HG02870 (cell line): ENCODE data around the gene FREM1.
"Not testable (repeated sequence)": the region's sequence is repeated elsewhere in the genome, so short reads cannot be mapped to it uniquely, and the experiment has no call there.

ENCODE experiments used
- ATAC-seq: cut with Tn5 transposase; IDR thresholded peaks from one replicate; pipeline ENCODE4 v1.9.1; 2021; ENCODE audit warnings: mild to moderate bottlenecking, moderate library complexity; ENCODE audit not compliant: unreplicated experiment

FREM1 gene

DNA sequence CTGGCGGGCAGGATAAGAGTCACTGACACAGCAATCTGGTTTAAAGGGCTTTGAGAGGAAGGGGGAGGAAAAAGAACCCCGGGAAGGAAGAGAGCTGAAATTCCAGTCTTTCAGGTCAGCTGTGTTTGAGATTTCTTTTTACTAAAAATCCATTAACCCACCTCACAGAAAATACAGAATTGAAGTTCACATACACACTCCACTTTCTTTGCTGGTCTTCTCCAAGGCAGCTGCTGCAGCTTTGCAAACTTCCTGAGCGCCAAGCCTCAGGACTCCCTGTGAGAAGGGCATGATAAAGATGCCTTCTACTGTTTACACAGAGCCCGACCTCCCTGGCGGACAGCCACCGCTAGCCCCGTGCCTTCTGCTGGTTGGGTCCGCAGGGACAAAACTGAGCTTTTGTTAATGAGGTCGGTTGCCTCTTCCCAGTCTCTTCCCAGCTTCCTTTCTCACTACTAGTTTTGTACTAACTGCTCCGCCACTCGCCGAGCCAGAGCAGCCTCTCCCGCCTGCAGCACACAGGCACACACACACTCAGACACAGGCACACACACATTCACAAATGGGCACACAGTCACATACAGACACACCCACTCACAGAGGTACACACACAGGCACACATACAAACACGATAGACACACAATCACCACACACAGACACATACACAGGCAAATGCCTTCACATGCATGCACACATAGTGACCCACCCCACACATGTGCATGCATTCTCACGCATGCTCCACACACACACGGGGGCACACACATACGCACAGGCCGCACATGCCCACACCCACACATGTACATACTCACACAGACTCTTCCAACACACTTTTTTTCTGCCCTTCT lies at the start of gene FREM1:
FREM1 (minus strand) TSS at position 468 of the 845 bp plus-strand sequence. CDS start 41,451 bp downstream, outside the sequence.
- no peak for ATAC-seq

DNA sequence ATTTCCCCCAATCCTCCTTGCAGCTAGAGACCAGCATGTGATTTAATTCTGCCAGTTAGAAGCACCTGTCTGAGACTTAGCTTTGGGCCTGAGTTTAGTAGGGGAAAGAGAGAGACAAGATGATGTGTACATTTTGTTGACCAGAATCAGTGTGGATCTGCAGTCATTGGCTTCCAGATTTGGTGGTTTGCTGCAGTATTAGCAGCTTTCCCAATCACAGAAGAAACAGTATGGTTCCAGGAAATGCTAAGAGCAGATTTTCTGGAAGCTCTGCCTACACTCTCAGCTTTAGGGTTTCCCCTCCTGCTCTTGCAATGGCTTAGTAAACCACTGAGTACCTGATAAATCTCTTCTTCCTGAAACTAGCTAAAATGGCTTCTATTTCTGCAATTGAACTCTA lies 48.8 kb upstream of the FREM1 start:
- ATAC-seq: no peak

DNA sequence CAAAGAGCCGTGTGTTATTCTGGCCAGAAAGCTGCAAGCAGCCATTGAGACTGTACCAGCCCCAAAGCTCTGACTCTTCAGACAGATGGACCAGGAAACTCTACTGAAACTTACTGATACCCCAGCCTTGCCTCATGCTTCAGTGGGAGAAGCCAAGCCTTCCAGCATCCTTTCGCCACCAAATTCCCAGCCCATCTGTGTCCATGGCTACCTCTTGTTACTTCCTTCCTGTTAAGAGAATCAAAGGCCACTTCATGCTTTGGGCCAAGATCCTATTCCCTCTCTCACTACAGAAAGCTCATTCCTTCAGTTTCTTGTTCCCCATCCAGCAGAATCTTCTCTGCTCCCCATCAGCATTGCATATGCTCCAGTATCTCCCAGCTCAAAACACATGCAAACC lies 46.9 kb upstream of the FREM1 start:
- ATAC-seq: no peak

DNA sequence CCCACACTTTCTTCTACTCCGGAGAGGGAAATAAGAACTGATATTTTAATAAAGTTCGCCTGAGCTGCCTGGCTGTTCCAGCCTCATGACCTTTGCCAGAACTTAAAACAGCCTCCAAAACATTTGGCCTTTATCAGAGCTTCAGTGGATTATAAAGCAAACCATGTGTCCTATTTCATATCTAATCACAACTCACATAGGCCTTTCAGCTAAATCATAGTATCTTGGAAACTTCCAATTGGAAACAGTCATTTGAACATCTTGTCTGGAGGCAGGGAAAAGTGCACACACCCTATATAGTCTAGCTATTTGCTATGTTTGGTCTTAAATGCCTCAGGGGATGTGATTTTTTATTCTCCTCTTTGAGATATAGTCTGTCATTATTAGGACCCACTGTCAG lies 46.0 kb upstream of the FREM1 start:
- ATAC-seq: no peak

DNA sequence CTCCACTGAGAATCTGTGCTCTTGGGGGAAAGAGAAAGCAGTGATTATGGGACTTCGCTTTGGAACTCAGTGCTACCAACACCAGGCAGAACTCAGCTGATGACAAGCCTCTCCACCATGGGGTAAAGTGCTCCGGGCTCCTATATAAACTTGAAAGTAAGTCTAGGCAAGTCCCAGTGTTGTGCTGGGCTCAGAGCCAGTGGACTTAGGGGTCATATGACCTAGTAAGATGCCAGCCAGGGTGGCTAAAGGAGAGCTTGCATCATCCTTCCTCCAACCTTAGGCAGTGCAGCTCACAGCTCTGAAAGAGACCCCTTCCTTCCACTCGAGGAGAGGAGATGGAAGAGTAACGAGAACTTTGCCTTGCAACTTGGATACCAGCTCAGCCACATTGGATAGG lies 35.1 kb upstream of the FREM1 start:
- ATAC-seq: no peak

- no peak for ATAC-seq
These were observed 31.5 kb upstream of the FREM1 start for GRCh38 chr9:14941501-14942405.

GRCh38 chr9:14939378-14939777 lies 29.1 kb upstream of the FREM1 start:
- no peak for ATAC-seq

GRCh38 chr9:14937216-14937615 lies 27.0 kb upstream of the FREM1 start:
- no peak for ATAC-seq

- no peak for ATAC-seq
These were observed 26.3 kb upstream of the FREM1 start for GRCh38 chr9:14936491-14936890.

DNA sequence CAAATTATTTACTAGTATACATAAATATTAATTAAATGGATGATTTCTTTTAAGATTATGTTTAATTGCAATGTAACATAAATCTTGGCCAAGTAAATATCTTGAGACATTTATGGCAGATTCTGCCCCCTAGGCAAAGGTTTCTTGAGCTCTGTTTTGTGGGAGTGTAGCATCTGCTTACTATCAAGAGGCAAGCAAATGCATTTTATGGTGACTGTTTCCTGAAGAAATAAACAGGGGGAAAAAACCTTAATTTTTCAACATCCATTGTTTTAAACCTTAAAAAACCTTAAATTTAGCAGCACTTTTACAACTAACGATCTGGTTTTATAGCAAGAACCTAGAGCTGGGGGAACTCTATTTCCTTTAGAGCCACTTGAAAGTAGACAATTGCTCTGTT lies 25.7 kb upstream of the FREM1 start:
- no peak for ATAC-seq

- no peak for ATAC-seq
These were observed 25.0 kb upstream of the FREM1 start for GRCh38 chr9:14935106-14935751.

DNA sequence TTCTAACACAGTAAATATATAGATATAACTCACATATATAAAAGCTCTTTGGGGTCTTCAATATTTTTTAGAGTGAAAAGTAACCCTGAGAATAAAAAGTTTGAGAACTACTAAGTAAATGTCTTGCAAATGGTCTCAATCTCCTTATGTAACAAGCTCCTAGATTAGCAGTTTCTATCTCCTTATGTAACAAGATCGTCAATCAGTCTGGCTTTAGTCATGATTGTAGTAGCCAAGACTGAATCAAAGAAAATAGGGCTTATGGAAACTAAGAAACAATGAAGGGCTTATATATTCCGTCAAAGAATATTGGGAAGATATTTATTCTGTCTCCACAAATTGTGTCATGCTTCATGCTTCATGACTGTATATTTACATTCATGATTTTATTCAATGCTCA lies 22.4 kb upstream of the FREM1 start:
- no peak for ATAC-seq

DNA sequence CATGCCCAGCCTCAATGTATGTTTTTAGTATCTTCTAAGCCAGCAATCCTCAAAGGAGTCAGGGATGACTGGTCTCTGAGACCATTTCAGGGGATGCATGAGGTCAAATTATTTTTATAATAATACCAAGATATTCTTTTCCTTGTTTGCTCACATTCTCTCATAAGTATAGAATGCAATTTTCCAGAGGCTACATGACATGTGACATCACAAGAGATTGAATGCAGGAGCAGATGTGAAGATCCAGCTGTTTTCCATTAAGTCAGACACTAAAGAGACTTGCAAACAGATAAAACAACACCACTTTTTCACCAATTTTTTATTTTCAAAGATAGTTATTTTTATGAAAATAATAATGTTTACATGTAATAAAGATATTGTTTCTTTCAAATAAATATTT lies 22.0 kb upstream of the FREM1 start:
- ATAC-seq: no peak

- no peak for ATAC-seq
These were observed 16.9 kb upstream of the FREM1 start for GRCh38 chr9:14926941-14927624.

DNA sequence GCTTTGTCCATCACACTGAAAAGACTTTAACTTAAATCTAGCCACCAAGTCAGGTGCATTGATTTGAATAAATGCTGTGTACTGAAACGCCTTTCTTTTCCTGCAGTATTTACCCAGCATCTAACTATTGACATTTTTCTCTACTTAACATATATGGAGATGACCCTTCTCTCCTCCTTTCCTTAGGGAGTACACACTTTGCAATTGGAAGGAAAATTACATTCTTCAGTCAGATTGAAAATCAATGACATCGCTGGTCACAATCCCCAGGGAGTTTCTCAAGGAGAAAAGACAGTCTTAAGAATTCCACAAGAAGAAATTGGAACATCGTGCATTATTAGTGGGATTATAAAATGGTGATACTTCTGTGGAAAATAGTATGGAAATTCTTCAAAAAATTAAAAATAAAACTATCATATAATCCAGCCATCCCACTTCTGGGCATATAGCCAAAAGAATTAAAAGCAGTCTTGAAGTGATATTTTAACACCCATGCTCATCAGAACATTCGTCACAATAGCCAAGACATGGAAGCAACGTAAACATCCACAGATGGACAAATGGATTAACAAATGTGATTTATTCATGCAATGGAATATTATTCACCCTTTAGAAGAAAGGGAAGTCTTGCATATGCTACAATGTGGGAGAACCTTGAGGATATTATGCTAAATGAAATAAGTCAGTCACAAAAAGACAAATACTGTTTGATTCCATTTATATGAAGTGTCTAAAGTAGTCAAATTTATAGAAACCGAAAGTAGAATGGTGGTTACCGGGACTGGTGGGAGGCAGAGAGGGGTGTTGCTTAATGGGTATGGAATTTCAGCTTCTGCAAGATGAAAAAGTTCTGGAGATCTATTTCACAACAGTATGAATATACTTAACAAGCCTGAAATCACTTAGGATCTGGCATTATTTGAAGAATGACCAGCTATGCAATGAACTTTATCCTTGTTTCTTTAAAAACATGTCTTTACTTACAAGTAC lies 14.3 kb upstream of the FREM1 start:
- ATAC-seq: no peak

- no peak for ATAC-seq
These were observed 13.5 kb upstream of the FREM1 start for GRCh38 chr9:14923701-14924100.

- ATAC-seq: not testable (repeated sequence)
These were observed 10.6 kb upstream of the FREM1 start for GRCh38 chr9:14920805-14921204.

DNA sequence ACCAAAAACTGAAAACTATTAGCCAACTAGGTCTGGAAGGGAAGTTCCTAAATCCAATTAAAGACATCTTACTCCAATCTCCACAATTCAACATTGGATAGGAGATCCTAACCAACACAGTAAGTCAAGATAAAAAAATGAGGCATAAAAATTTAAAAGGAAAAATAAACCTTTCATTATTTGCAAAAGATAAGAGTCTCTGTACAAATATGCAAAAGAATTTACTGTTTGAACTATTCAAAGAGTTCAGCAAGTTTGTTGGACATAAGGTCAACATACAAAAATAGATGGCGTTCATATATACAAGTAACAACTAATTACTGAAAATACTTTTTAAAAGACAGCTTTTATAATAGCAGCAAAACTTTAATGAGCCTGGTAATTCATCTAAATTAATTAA lies 3.1 kb upstream of the FREM1 start:
- no peak for ATAC-seq

DNA sequence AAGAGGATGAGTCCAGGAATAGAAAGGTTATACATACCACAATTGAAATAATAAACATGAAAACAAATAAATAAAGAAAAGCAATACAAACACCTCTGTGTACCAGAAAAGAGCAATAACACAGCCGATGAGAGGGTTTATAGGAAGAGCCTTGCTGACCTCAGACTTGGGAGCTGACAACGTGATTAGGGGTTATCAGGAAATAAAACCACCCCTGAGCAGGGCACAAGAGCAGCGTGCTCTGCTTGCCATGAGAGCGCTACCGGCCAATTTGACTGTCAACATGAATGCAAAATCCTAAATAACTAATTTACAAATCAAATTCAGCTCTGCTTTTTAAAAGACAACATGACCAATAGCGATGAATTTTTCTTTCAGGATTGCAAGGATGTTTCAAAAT lies 2.6 kb upstream of the FREM1 start:
- no peak for ATAC-seq

- ATAC-seq: no peak
These were observed 818 bp upstream of the FREM1 start for GRCh38 chr9:14911046-14911445.
